K562 (cell line): ENCODE measurements around the gene KLHL8. TPM values are rescaled to one million over a fixed set of nuclear protein-coding genes. Genes with fewer than 3 reads are reported as not detected.

Source experiments
- C11orf30 ChIP-seq: fragments of 450-650 bp; IDR thresholded peaks from 2 replicates; pipeline ENCODE4 v1.6.1; 2016; ENCODE audit warnings: low read depth, mild to moderate bottlenecking
- CHD4 ChIP-seq: fragments of 200-600 bp; sonication (generic); IDR thresholded peaks from 3 replicates; pipeline ENCODE4 v1.6.1; 2012; ENCODE audit warnings: low read depth, mild to moderate bottlenecking, mixed read lengths, low read length, inconsistent platforms; ENCODE audit not compliant: insufficient read depth, insufficient replicate concordance, poor library complexity, severe bottlenecking
- CREBBP ChIP-seq: IDR thresholded peaks from one replicate; pipeline ENCODE4 v1.6.1; 2012; ENCODE audit warnings: low read depth, mild to moderate bottlenecking, control low read depth, inconsistent platforms, low read length
- FIP1L1 ChIP-seq: fragments of 200-400 bp; formaldehyde crosslinking; IDR thresholded peaks from 2 replicates; pipeline ENCODE4 v1.6.1; 2018; ENCODE audit warnings: mild to moderate bottlenecking, low read depth, low read length; ENCODE audit not compliant: poor library complexity, severe bottlenecking
- HMGN3 ChIP-seq: IDR thresholded peaks from 2 replicates; pipeline ENCODE4 v1.6.1; 2011; ENCODE audit warnings: borderline replicate concordance, low read depth, mild to moderate bottlenecking, mixed read lengths, low read length; ENCODE audit not compliant: insufficient read length; ENCODE audit errors: extremely low read depth
- MYBL2 ChIP-seq, 2 experiments: fragments of 450-650 bp in 1 of 2; sonication (generic) in 1 of 2; formaldehyde crosslinking in 1 of 2; IDR thresholded peaks; 2 replicates each; pipeline versions ENCODE4 v1.6.1 to v1.8.1; 2017 to 2022; ENCODE audit warnings: borderline replicate concordance in 1 of 2, inconsistent platforms in 1 of 2, low read depth in 1 of 2, mild to moderate bottlenecking in 1 of 2, missing genetic modification reagents in 1 of 2, moderate library complexity in 1 of 2
- NCOA1 ChIP-seq: fragments of 450-650 bp; IDR thresholded peaks from 2 replicates; pipeline ENCODE4 v1.6.1; 2016; ENCODE audit warnings: low read depth
- NUFIP1 ChIP-seq: fragments of 450-650 bp; IDR thresholded peaks from 2 replicates; pipeline ENCODE4 v1.6.1; 2018; ENCODE audit not compliant: partially characterized antibody
- PHB2 ChIP-seq: fragments of 450-650 bp; IDR thresholded peaks from 2 replicates; pipeline ENCODE4 v1.6.1; 2017; ENCODE audit warnings: low read depth
- PML ChIP-seq: IDR thresholded peaks from 2 replicates; pipeline ENCODE4 v1.6.1; 2012; ENCODE audit warnings: low read length, inconsistent platforms
- POLR2B ChIP-seq: fragments of 450-650 bp; IDR thresholded peaks from 2 replicates; pipeline ENCODE4 v1.6.1; 2018; ENCODE audit warnings: low read depth; ENCODE audit not compliant: partially characterized antibody
- PTTG1 ChIP-seq: fragments of 450-650 bp; IDR thresholded peaks from 2 replicates; pipeline ENCODE4 v1.6.1; 2016; ENCODE audit warnings: low read depth, mild to moderate bottlenecking, missing genetic modification characterization, missing compliant biosample characterization
- RHOXF2B ChIP-seq: fragments of 250-450 bp; sonication (Bioruptor Pico); conservative IDR thresholded peaks from 2 replicates; pipeline ENCODE4 v1.5.1; 2021
- SIN3B ChIP-seq: fragments of 450-650 bp; IDR thresholded peaks from 2 replicates; pipeline ENCODE4 v1.6.1; 2017; ENCODE audit warnings: low read depth, mild to moderate bottlenecking, moderate library complexity
- SMARCE1 ChIP-seq: fragments of 450-650 bp; IDR thresholded peaks from 2 replicates; pipeline ENCODE4 v1.7.1; 2016; ENCODE audit warnings: mild to moderate bottlenecking
- SNRNP70 ChIP-seq: fragments of 200-400 bp; formaldehyde crosslinking; optimal IDR thresholded peaks from 2 replicates; pipeline ENCODE3; 2017; ENCODE audit warnings: low read depth, low read length
- SOX6 ChIP-seq: fragments of 450-650 bp; IDR thresholded peaks from 2 replicates; pipeline ENCODE4 v1.6.1; 2014; ENCODE audit warnings: mild to moderate bottlenecking
- SRSF9 ChIP-seq: fragments of 200-400 bp; formaldehyde crosslinking; IDR thresholded peaks from 2 replicates; pipeline ENCODE4 v1.6.1; 2017; ENCODE audit warnings: low read depth, low read length, borderline replicate concordance
- TSC22D4 ChIP-seq: fragments of 450-650 bp; IDR thresholded peaks from 2 replicates; pipeline ENCODE4 v1.6.1; 2016; ENCODE audit warnings: missing genetic modification characterization, missing biosample characterization, control low read depth
- WHSC1 ChIP-seq: IDR thresholded peaks from one replicate; pipeline ENCODE4 v1.6.1; 2012; ENCODE audit warnings: low read length, control low read depth, inconsistent platforms
- ZNF311 ChIP-seq: fragments of 250-450 bp; sonication (Bioruptor Pico); IDR thresholded peaks from 2 replicates; pipeline ENCODE4 v1.4.0; 2020; ENCODE audit warnings: mild to moderate bottlenecking, moderate library complexity
- polyA plus RNA-seq, 8 experiments: library from polyadenylated mRNA; depleted of rRNA in 4 of 8; stranded (reverse) in 5 of 8; unstranded in 3 of 8; fragments of >200 nt; fragmentation: Nextera tagmentation in 2 of 8; fragmentation: Illumina TruSeq in 1 of 8; extraction: Ambion mirVana in 2 of 8; extraction: Trizol in 1 of 8; gene quantifications; 2 replicates each; pipeline versions ENCODE4 v1.2.1 to v1.2.3, GENCODE V29; 2011 to 2014; ENCODE audit warnings: inconsistent platforms in 1 of 8, missing spikeins in 1 of 8
- total RNA-seq, 7 experiments: library from RNA; depleted of rRNA in 6 of 7; stranded (reverse); fragments of >200 nt in 6 of 7; fragmentation: Illumina TruSeq in 2 of 7; extraction: Trizol in 2 of 7; gene quantifications; 2 replicates each; pipeline versions ENCODE4 v1.2.1 to v1.2.3, GENCODE V29; 2011 to 2021; ENCODE audit warnings: low replicate concordance in 1 of 7
- TF ChIP-seq, protein P1 (sequence below): fragments of 450-650 bp; IDR thresholded peaks from 2 replicates; pipeline ENCODE4 v1.6.1; 2016; ENCODE audit warnings: low read depth, mild to moderate bottlenecking, moderate library complexity
- TF ChIP-seq, protein P2 (sequence below): fragments of 200-800 bp; sonication (Bioruptor generic); IDR thresholded peaks from 2 replicates; pipeline ENCODE4 v1.6.1; 2017; ENCODE audit warnings: missing genetic modification characterization, missing compliant biosample characterization
- TF ChIP-seq, protein P3 (sequence below): fragments of 450-650 bp; formaldehyde crosslinking; IDR thresholded peaks from 2 replicates; pipeline ENCODE4 v1.4.0; 2020; ENCODE audit warnings: mild to moderate bottlenecking, moderate library complexity

Gene KLHL8
- total and polyA plus RNA-seq, 9 of the 15 experiments (the other 6 are each of a cell fraction or from before 2014, with no cell fraction given), result 8.7 to 25.3 (median 15.7) TPM

DNA sequence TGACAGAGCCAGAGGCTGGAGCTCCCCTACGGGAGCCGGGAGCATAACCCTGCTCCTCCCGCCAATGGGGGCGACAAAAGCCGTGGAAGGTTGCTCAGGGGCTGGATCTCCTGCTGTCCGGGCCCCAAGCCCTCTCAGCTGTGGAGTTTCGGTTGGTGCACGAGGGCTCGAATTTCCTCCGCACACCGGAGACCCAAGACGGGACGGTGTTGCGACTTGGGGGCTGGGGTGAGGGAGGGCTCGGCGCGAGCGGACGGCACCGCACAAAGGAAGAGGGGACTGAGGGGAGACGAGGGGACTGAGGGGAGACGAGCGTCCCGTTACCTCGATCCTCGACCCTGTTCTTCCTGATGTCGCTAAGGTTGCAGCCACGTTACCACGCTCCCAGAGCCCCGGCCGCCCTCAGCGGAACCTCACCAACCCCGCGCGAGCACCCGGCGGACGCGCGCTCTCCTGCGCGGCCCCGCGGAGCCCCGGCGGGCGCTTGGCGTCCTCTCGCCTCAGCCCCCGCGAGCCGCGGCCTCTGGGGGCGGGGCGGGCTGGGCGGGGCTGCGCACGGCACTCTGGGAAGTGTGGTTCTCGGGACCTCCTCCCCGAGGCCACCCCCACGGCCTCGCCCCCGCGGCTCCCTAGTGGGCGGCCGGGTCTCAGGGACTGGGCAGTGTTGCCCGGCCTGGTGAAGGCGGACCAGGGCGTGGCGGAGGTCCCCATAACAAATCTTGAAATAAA is at the start of gene KLHL8 (continued):
- peak; percentile 84 for TF ChIP-seq POLR2B
- TF ChIP-seq WHSC1, result no peak
- no peak; the same call in 1 of the 2 replicates for TF ChIP-seq SMARCE1
- TF ChIP-seq MYBL2 (IDR thresholded peaks at IDR 0.05; ENCODE audit: low read depth), result no peak
- TF ChIP-seq MYBL2 (CRISPR knock-in tag; IDR thresholded peaks at IDR 0.05; ENCODE audit: borderline replicate concordance), result no peak
- TF ChIP-seq ZNF311 (CRISPR knock-in tag), result no peak
- no peak for TF ChIP-seq NUFIP1
- TF ChIP-seq, protein P1, sequence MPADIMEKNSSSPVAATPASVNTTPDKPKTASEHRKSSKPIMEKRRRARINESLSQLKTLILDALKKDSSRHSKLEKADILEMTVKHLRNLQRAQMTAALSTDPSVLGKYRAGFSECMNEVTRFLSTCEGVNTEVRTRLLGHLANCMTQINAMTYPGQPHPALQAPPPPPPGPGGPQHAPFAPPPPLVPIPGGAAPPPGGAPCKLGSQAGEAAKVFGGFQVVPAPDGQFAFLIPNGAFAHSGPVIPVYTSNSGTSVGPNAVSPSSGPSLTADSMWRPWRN, result no peak
- peak; percentile 57; the same call in 1 of the 2 replicates for TF ChIP-seq PML
- TF ChIP-seq TSC22D4 (tag), result no peak
- TF ChIP-seq SRSF9, result no peak
- TF ChIP-seq, protein P2, sequence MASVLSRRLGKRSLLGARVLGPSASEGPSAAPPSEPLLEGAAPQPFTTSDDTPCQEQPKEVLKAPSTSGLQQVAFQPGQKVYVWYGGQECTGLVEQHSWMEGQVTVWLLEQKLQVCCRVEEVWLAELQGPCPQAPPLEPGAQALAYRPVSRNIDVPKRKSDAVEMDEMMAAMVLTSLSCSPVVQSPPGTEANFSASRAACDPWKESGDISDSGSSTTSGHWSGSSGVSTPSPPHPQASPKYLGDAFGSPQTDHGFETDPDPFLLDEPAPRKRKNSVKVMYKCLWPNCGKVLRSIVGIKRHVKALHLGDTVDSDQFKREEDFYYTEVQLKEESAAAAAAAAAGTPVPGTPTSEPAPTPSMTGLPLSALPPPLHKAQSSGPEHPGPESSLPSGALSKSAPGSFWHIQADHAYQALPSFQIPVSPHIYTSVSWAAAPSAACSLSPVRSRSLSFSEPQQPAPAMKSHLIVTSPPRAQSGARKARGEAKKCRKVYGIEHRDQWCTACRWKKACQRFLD (CRISPR knock-in tag), result peak; percentile 53; the same call in 1 of the 2 replicates
- TF ChIP-seq NCOA1, result no peak
- 0 out of 2 replicates have a peak, but pooled peaks have one; percentile 8 for TF ChIP-seq SOX6
- no peak for TF ChIP-seq PTTG1 (tag)
- no peak for TF ChIP-seq SNRNP70
- TF ChIP-seq FIP1L1, result no peak
- TF ChIP-seq SIN3B, result 0 out of 2 replicates have a peak, but pooled peaks have one; percentile 4
- TF ChIP-seq RHOXF2B (CRISPR knock-in tag), result no peak
- no peak for TF ChIP-seq CREBBP
- TF ChIP-seq CHD4, result no peak
- TF ChIP-seq C11orf30, result no peak
- TF ChIP-seq HMGN3, result peak; percentile 64
- TF ChIP-seq, protein P3, sequence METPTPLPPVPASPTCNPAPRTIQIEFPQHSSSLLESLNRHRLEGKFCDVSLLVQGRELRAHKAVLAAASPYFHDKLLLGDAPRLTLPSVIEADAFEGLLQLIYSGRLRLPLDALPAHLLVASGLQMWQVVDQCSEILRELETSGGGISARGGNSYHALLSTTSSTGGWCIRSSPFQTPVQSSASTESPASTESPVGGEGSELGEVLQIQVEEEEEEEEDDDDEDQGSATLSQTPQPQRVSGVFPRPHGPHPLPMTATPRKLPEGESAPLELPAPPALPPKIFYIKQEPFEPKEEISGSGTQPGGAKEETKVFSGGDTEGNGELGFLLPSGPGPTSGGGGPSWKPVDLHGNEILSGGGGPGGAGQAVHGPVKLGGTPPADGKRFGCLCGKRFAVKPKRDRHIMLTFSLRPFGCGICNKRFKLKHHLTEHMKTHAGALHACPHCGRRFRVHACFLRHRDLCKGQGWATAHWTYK (CRISPR knock-in tag), result peak; percentile 56; the same call in 1 of the 2 replicates
- TF ChIP-seq PHB2, result no peak
